Measurements from ENCODE around the gene OGG1. TPM values are rescaled to one million over a fixed set of nuclear protein-coding genes. Genes with fewer than 3 reads are reported as not detected.

OGG1 gene
- total RNA-seq, 6 donors from 2014 or later, result 13.7 to 49.2 (median 18.3) TPM

DNA sequence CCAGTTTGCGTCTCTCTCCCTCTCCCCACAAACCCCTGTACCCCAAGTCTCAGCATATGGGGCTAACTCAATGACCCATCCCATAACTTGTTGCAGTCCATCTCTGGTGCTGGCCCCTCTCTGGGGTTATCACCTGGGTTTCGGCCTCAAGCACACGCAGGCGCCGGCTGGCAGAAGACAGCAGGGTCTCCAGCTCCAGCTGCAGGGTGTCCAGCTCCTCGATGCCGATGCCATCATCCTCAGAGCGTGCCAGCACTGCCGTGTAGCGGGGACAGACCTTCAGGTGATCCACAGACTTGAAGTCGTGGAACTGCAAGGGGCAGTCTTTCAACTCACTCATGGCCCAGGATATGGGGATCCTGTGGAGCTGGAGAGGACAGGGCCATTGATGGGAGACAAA is 41.4 kb downstream of the OGG1 start:
- ATAC-seq (ENCODE audit: low FRiP score in 2 of 2) (no peak), DNase-seq (no peak)
- Histone ChIP-seq H3K27me3 (no peaks in the 10 kb centered on the region), H3K27ac (peak overlapping the region; percentile 91 to 99 (median 98)), H3K9me3 (no peaks in the 10 kb centered on the region), H3K4me1 (peaks cover 28 to 39% (median 33%) of the 10 kb centered on the region in 4 donors), H3K36me3 (peaks cover 9 to 34% (median 24%) of the 10 kb centered on the region in 4 donors), H3K4me3 (no peak overlapping the region)
- WGBS, 2 donors, result 95 to 97% methylated on average over 4 to 11 of the region's 11 CpGs
- TF ChIP-seq CTCF (IDR thresholded peaks at IDR 0.05), result no peak
- no peak for TF ChIP-seq POLR2A (IDR thresholded peaks at IDR 0.05)
- TF ChIP-seq EP300 (IDR thresholded peaks at IDR 0.05), result no peak
- TF ChIP-seq POLR2AphosphoS5 (IDR thresholded peaks at IDR 0.05), result no peak

GRCh38 chr3:9791790-9792404 is 42.1 kb downstream of the OGG1 start:
- DNase-seq, result no peak
- TF ChIP-seq EP300 (IDR thresholded peaks at IDR 0.05), result no peak
- no peak for TF ChIP-seq CTCF (IDR thresholded peaks at IDR 0.05)
- TF ChIP-seq POLR2A (IDR thresholded peaks at IDR 0.05), result peak in 2 of 4 donors; percentile 51 to 64
- no peak for TF ChIP-seq POLR2AphosphoS5 (IDR thresholded peaks at IDR 0.05)
- 18 to 26% methylated on average over 8 to 13 of the region's 14 CpGs for WGBS, 2 donors
- Histone ChIP-seq H3K36me3 (peaks cover 5 to 27% (median 19%) of the 10 kb centered on the region in 4 donors), H3K9me3 (no peaks in the 10 kb centered on the region), H3K27me3 (no peaks in the 10 kb centered on the region), H3K4me3 (peak overlapping the region; percentile 66 to 100 (median 92)), H3K4me1 (peaks cover 28 to 42% (median 33%) of the 10 kb centered on the region in 4 donors), H3K27ac (peak overlapping the region; percentile 91 to 99 (median 98))
- no peak for ATAC-seq (ENCODE audit: low FRiP score in 2 of 2)

DNA sequence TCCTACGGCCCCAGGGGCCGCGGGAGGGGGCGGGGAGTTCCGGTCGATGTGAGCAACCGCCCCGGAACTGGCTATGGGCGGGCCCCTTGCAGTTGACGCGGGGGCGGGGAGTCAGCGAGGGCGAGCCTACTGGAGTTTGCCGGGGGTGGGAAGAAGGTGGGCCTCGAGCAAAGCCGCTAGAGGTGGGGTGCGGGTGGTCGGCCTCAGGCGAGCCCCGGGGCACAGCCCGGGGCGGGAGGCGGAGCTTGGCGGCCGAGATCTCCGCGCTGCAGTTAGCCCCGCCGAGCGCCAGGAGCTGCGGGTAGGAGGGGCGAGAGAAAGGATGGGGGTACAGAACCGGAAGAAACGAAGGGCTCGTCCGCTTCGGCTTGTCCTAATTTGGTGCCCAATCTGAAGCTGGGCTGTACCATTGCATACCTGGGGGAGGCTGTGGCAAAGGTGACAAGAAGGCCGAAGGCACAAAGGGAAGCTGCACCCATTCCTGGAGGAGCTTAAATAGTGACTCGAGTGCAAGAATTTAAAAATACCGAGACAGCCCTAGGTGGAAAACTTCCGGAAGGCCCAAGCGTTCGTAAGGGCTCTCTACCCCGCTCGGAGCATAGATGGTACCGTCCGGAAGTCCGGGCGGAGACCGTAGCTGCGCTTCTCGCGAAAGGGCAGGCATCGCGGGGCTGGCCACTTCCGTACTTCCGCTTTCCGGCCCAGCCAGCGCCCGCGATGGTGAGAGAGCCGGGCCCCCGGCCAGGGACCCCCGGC is 42.8 kb downstream of the OGG1 start, which contains the start of the genes ARPC4 and TADA3:
Gene ARPC4 (plus strand): TSS at position 678 of the 756 bp plus-strand sequence. CDS start 40 bp downstream, at position 718.
Gene TADA3 (minus strand): TSS at position 69 of the 756 bp plus-strand sequence. CDS start 1,007 bp downstream, outside the sequence.
- H3K36me3 ChIP-seq, result peaks cover 6 to 28% (median 18%) of the 10 kb centered on the region in 4 donors
- peak in 5 of 6 experiments; percentile 10 to 52 (median 50) for TF ChIP-seq CTCF (IDR thresholded peaks at IDR 0.05)
- peak; percentile 75 to 95 for TF ChIP-seq POLR2AphosphoS5 (IDR thresholded peaks at IDR 0.05)
- peak in 3 of 4 donors; percentile 49 to 78 (median 77) for TF ChIP-seq POLR2A (IDR thresholded peaks at IDR 0.05)
- peak in 1 of 4 donors; percentile 45 for TF ChIP-seq EP300 (IDR thresholded peaks at IDR 0.05)
- ATAC-seq (ENCODE audit: low FRiP score in 2 of 2), result peak; percentile 97
- peak; percentile 95 to 96 for DNase-seq
- WGBS, 2 donors, result 0% methylated on average over 20 to 59 of the region's 65 CpGs
- H3K4me3 ChIP-seq, result peak within 1 kb of the TSS; percentile 66 to 100 (median 92)
- H3K4me1 ChIP-seq, result peaks cover 28 to 46% (median 33%) of the 10 kb centered on the region in 4 donors
- H3K27ac ChIP-seq, result peak within 1 kb of the TSS; percentile 91 to 99 (median 98)
- no peaks in the 10 kb centered on the region for H3K9me3 ChIP-seq
- H3K27me3 ChIP-seq, result no peaks in the 10 kb centered on the region

GRCh38 chr3:9793161-9793781 is 43.5 kb downstream of the OGG1 start:
- DNase-seq, result peak in 1 of 2 donors; percentile 68
- peak overlapping the region; percentile 66 to 100 (median 92) for H3K4me3 ChIP-seq
- no peaks in the 10 kb centered on the region for H3K27me3 ChIP-seq
- peak; percentile 47 to 54 for ATAC-seq (ENCODE audit: low FRiP score in 2 of 2)
- 3% methylated on average over 10 to 23 of the region's 23 CpGs for WGBS, 2 donors
- peaks cover 28 to 46% (median 33%) of the 10 kb centered on the region in 4 donors for H3K4me1 ChIP-seq
- H3K36me3 ChIP-seq, result peaks cover 13 to 35% (median 23%) of the 10 kb centered on the region in 4 donors
- TF ChIP-seq POLR2AphosphoS5 (IDR thresholded peaks at IDR 0.05) (peak in 1 of 2 donors; percentile 10), CTCF (IDR thresholded peaks at IDR 0.05) (peak in 3 of 6 experiments; percentile 7 to 15 (median 12)), POLR2A (IDR thresholded peaks at IDR 0.05) (no peak), EP300 (IDR thresholded peaks at IDR 0.05) (no peak)
- H3K9me3 ChIP-seq, result no peaks in the 10 kb centered on the region
- H3K27ac ChIP-seq, result peak overlapping the region; percentile 91 to 99 (median 98)
